Measurements from ENCODE around the gene POU6F2.
"Not testable (repeated sequence)": the region's sequence is repeated elsewhere in the genome, so short reads cannot be mapped to it uniquely, and the experiment has no call there.

POU6F2 gene

DNA sequence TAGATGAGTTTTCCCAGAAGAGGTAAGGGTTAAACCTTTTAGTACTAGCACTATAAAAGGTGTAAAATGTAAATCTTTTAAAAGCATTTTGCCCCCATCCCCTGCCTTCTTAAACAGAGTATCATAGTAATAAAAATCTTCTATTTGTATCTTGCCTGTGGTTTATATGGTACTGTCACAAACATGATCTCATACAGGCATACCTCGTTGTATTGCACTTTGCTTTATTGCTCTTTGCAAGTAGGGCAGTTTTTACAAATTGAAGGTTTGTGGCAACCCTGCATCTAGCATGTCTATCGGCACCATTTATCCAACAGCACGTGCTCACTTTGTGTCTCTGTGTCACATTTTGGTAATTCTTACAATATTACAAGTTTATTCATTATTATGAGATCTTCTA lies 389.7 kb downstream of the POU6F2 start:
- no peak for DNase-seq

DNA sequence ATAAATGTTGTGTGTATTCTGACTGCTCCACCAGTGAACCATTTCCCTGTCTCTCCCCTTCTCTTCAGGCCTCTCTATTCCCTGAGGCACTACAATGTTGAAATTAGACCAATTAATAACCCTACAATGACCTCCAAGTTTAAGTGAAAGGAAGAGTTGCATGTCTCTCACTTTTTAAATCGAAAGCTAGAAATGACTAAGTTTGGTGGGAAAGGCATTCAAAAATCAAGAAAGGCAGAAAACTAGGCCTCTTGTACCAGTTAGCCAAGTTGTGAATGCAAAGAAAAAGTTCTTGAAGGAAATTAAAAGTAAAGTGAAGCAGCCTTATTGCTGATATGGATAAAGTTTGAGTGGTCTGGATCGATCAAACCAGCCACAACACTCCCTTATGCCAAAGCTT lies 390.2 kb downstream of the POU6F2 start:
- DNase-seq, result no peak

- DNase-seq, result no peak
Measured at GRCh38 chr7:39372383-39372782, 394.7 kb downstream of the POU6F2 start.

DNA sequence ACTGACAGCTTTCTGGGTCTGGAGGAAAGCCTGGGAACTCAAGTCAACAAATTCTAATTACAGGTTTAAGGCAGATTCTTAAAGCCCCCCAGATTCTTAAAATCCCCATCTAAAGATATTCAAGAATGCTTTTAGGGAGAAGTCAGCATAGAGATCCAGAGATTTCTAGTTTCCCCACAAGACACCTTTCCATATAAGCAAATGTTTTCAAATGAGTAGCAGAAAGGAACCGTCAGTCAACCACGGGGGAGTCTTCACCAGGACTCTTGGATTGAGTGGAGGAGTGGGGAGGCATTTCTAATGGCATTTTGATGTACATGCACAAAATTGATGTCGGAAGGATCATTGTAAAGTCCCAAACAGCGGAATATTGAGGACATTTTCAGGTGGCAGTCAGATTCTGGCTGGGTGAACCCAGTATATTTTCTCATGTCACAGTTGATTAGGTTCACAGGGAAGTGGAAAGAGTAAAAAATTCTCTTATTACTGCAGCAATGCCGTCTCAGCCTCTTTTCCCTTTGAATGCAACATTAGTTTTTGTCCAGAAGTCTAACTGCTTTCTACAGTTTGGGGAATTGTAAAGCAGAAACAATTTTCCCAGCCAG lies 396.8 kb downstream of the POU6F2 start:
- DNase-seq, result no peak

GRCh38 chr7:39375047-39375873 lies 397.6 kb downstream of the POU6F2 start:
- no peak for DNase-seq

DNA sequence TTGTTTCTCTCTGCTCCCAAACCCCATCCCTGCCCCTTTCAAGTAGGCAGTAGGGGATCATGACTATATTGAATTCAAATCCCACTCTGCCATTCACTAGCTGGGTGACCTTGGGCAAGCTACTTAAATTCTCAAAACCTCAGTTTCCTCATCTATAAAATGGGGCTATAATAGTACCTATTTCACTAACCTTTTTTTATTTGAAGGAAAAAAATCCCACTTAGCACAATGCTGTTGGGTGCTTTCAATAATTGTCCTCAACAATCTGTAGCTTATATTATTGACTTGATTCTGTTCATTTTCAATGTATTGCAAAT lies 398.1 kb downstream of the POU6F2 start:
- no peak for DNase-seq

DNA sequence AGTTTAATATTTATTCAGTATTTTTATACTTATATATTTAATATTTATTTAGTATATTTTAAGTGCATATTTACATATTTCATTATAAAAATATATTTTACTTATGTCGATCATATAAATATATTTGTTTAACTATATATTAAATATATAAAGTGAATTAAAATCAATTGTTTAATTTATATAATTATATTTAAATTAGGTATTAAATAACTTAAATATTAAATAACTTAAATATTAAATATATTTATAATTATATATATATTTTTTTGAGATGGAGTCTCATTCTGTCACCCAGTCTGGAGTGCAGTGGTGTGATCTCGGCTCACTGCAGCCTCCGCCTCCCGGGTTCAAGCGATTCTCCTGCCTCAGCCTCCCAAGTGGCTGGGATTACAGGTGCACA lies 399.2 kb downstream of the POU6F2 start:
- not testable (repeated sequence) for DNase-seq

DNA sequence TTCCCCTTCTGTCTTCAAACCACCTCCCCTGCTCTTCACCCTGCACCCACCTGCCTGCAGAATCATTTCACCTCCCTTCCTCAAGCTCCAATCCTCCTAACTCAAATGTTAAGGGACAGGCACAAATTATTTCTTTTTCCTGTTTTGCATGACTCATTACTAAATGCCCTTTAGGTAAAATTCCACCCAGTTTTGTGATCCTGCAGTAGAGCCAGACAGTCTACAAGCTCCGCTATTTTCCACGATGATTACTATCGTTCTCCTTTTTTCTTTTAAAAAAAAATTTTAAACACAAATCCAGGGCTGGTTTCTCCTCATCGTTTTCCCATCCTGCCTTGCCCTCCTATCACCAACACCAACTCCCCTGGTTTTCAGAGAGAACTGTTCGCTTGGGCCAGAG lies 401.7 kb downstream of the POU6F2 start:
- no peak for DNase-seq

DNA sequence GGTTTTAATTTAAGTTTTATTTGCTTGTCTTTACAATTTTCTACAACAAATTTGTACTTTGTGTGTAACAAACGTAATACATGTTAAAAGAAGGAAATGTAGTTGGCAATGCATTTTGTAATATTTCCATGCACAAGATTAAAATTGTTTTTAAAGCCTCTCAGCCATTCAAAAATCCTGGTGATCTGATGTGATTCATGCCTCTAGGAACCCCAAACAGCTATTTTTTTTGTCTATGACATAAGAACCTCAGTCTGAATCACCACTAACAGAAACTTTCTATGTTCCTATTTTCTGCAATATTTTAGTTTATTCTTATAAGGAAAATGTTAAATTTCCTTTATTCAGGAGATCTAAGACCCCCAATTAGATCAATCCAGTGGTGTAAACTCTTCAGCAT lies 405.4 kb downstream of the POU6F2 start:
- no peak for DNase-seq

GRCh38 chr7:39384386-39384785 lies 406.7 kb downstream of the POU6F2 start:
- DNase-seq, result no peak

DNA sequence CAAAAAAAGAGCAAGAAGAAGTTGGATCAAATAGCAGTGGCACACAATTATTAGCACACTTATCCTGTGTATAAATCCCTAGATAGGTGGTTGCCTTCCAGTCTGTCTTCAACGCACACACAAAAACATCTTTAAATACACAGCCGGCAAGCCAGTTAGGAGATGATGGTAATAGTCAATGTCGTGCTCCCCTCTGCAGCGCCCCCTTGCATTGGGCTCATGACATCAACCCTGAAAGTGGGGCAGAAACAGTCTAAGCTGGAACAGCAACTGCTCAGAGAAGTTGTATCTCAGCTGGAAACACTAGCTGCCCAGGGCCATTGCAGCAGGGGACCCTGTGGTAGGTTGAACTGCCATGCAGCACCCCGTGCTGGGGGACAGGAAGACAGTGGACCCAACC lies 409.0 kb downstream of the POU6F2 start:
- DNase-seq, result no peak

GRCh38 chr7:39392151-39392550 lies 414.4 kb downstream of the POU6F2 start:
- no peak for DNase-seq

DNA sequence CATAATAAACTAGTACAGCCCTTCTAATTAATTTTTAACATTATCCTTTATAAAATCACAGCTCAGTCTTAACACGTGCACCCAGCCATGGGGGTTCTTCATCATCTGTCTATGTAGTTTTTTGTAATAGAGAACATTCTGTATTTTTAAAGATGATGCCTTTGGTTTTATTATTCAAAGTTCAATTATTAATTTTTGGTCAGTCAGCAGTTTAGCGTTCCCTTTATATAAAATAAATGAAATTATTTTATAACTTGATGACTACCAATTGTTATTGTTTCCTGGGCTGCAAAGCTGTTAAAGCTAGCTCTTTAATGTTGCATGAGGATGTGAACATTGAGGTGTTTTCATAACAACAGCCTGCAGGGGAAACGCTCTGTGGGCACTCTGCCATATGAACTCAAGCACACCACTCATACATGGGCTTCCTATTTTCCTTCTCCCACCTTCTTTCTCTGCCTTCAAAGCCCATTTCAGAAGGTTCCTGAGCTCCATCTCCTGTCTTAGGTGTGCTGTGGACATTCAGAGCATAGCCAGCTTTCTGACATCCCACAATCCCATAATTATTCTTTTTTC lies 416.5 kb downstream of the POU6F2 start:
- no peak for DNase-seq

GRCh38 chr7:39399458-39399857 lies 421.7 kb downstream of the POU6F2 start:
- no peak for DNase-seq

DNA sequence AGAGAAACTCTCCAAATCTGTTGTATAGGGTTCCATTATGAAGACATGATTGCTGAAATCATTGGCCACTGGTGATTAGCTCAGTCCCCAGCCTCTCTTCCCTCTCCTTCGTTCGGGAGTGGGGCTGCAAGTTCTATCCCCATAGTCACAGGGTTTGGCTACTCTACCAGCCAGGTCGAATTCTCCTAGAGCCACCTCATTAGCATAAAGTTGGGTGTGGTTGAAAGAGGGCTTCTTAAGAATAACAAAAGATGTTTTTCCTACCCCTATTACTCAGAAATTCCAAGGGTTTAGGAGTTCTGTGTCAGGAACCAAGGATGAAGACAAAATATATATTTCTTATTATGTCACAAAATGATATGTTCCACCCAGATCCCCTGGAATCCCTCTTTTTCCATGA lies 422.3 kb downstream of the POU6F2 start:
- DNase-seq, result no peak

GRCh38 chr7:39400836-39401235 lies 423.1 kb downstream of the POU6F2 start:
- DNase-seq, result no peak

- no peak for DNase-seq
Measured at GRCh38 chr7:39402034-39402433, 424.3 kb downstream of the POU6F2 start.

DNA sequence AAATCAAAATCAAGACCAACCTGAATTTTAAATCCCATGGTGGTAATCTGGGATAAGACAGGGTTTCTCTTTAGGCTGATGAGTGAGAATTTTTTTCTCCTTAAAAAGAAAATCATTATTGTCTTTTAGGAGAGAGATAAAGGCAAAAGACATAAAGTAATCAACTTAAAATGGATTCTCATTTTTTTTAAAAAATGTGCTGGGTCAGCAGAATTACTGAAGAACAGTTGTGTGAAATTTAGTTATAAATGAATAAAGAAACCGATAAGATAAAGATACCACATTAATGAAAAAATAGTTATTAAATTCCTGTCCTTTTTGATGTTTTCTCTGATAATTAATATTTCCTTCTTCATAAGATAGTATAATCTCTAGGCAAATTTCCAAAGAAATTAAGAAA lies 427.2 kb downstream of the POU6F2 start:
- no peak for DNase-seq

DNA sequence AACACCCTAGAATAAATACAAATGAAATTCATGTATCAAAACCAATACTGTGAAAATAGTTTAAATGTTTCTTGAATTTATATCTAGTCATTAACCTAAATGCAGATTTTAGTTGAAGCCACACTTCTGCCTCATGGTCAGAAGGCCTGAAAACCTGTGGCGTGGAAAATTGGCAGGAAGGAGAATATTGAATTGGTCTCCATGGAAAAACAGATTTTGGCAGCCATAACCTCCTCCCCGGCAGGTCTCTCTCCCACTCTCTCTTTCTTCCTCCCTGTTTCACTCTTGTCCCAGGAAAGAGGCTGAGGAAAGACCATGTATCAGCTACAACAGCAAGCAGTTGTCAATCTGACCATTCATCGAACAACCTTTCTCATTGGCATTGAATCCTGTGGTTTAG lies 427.9 kb downstream of the POU6F2 start:
- DNase-seq, result no peak

DNA sequence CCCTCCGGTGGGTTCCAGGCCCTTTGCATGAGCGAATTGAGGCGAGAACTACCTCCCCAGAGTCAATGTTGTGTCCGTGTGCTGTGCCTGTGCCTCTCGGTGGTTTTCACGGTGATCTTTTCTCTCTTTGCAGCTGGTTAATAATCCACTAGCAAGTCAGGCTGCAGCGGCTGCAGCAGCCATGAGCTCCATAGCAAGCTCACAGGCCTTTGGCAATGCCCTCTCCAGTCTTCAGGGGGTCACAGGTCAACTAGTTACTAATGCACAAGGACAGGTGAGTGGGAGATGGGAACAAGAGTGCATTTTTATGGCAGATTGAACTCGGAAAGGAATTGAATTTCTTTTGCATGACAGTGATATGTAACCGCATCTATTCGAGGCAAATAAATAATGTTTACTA lies 428.8 kb downstream of the POU6F2 start:
- DNase-seq, result no peak

DNA sequence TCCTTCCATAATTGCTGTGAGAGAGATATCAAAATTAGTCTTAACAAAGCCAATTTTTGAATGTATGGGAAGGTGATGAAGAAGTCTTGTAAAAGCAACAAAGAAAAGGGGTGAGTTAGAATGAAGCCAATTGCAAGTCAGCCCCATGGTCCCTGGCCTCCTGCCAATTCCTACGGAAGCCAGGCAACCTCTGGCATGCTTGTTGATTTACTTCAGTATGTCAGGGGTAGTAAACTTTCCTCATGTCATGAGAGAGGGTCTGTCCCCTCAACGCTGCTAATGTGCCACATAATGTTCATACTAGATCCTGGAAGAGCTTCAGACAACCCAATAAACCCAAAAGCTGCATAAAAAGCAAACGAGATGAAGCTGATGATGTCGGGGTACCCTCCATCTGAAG lies 429.4 kb downstream of the POU6F2 start:
- no peak for DNase-seq

DNA sequence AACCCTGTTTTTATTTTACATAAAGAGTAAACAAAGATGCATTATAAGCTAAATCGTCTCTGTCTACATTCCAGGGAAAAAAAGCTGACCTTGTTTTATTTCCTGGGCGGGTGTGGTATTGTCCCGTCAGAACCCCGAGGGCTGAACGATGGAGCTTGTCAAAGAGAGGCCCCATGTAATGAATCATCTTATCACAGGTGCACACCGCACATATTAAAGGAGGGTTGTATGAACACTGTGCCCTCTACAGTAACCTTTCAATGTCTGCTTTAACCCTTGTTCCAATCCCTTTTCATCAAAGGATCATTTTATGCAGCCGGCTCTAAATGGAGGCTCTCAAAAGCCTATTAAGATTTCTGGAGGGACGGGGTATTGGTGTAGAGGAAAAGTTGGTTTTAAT lies 430.0 kb downstream of the POU6F2 start:
- no peak for DNase-seq

- no peak for DNase-seq
Measured at GRCh38 chr7:39408906-39409305, 431.2 kb downstream of the POU6F2 start.

- DNase-seq, result no peak
Measured at GRCh38 chr7:39410582-39410981, 432.9 kb downstream of the POU6F2 start.
